ENCODE data around the gene NPAS3.

Gene NPAS3

GRCh38 chr14:32940711-32941667 is 2.3 kb downstream of the NPAS3 start:
- DNase-seq (ENCODE audit: low read depth in 2 of 2) = no peak

- DNase-seq (ENCODE audit: low read depth in 2 of 2) = no peak
Observed at GRCh38 chr14:32941668-32942065, 3.0 kb downstream of the NPAS3 start.

- DNase-seq (ENCODE audit: low read depth in 2 of 2) = no peak
Observed at GRCh38 chr14:32947081-32947480, 8.4 kb downstream of the NPAS3 start.

- DNase-seq (ENCODE audit: low read depth in 2 of 2) = no peak
Observed at GRCh38 chr14:32947792-32948191, 9.1 kb downstream of the NPAS3 start.

- DNase-seq (ENCODE audit: low read depth in 2 of 2) = no peak
Observed at GRCh38 chr14:32950584-32950983, 11.9 kb downstream of the NPAS3 start.

- DNase-seq (ENCODE audit: low read depth in 2 of 2) = no peak
Observed at GRCh38 chr14:32967421-32967820, 28.7 kb downstream of the NPAS3 start.

- DNase-seq (ENCODE audit: low read depth in 2 of 2) = no peak
Observed at GRCh38 chr14:32968972-32969544, 30.4 kb downstream of the NPAS3 start.

GRCh38 chr14:32977913-32978312 is 39.2 kb downstream of the NPAS3 start:
- DNase-seq (ENCODE audit: low read depth in 2 of 2) = no peak

- DNase-seq (ENCODE audit: low read depth in 2 of 2) = no peak
Observed at GRCh38 chr14:32978691-32979255, 40.1 kb downstream of the NPAS3 start.

GRCh38 chr14:32980178-32980901 is 41.7 kb downstream of the NPAS3 start:
- DNase-seq (ENCODE audit: low read depth in 2 of 2) = no peak

GRCh38 chr14:32980902-32981501 is 42.3 kb downstream of the NPAS3 start:
- DNase-seq (ENCODE audit: low read depth in 2 of 2) = no peak

- no peak for DNase-seq (ENCODE audit: low read depth in 2 of 2)
Observed at GRCh38 chr14:32984241-32984930, 45.7 kb downstream of the NPAS3 start.

GRCh38 chr14:32985866-32986265 is 47.2 kb downstream of the NPAS3 start:
- no peak for DNase-seq (ENCODE audit: low read depth in 2 of 2)

GRCh38 chr14:32986791-32987540 is 48.3 kb downstream of the NPAS3 start:
- DNase-seq (ENCODE audit: low read depth in 2 of 2) = no peak

- no peak for DNase-seq (ENCODE audit: low read depth in 2 of 2)
Observed at GRCh38 chr14:32991691-32992090, 53.0 kb downstream of the NPAS3 start.

- DNase-seq (ENCODE audit: low read depth in 2 of 2) = no peak
Observed at GRCh38 chr14:32993921-32994320, 55.2 kb downstream of the NPAS3 start.

GRCh38 chr14:32996343-32996742 is 57.7 kb downstream of the NPAS3 start:
- DNase-seq (ENCODE audit: low read depth in 2 of 2) = no peak

- DNase-seq (ENCODE audit: low read depth in 2 of 2) = no peak
Observed at GRCh38 chr14:32998433-32998832, 59.8 kb downstream of the NPAS3 start.

- DNase-seq (ENCODE audit: low read depth in 2 of 2) = no peak
Observed at GRCh38 chr14:33009673-33010072, 71.0 kb downstream of the NPAS3 start.

GRCh38 chr14:33010495-33010894 is 71.8 kb downstream of the NPAS3 start:
- no peak for DNase-seq (ENCODE audit: low read depth in 2 of 2)
